Measurements from ENCODE around the gene ROPN1L. TPM values are rescaled to one million over a fixed set of nuclear protein-coding genes. Genes with fewer than 3 reads are reported as not detected.

The ROPN1L gene
- total and polyA plus RNA-seq, 7 experiments from 2014 or later: 0.32 to 2.6 (median 1.4) TPM

- H3K27ac Mint-ChIP-seq: no peak overlapping the region
- H3K4me3 Mint-ChIP-seq: no peak overlapping the region
- Histone ChIP-seq H3K4me1 (ENCODE audit: control insufficient read depth in 2 of 2, insufficient read depth in 2 of 2, low read length in 2 of 2) (no peaks in the 10 kb centered on the region), H3K36me3 (ENCODE audit: control insufficient read depth in 2 of 3, insufficient read depth in 3 of 3, low read length in 3 of 3) (no peaks in the 10 kb centered on the region), H3K4me3 (ENCODE audit: low read length) (no peak overlapping the region), H3K9me3 (ENCODE audit: control insufficient read depth in 2 of 3, low read length in 3 of 3) (no peaks in the 10 kb centered on the region), H3K27me3 (ENCODE audit: control insufficient read depth in 2 of 2, insufficient read depth in 2 of 2, low read length in 2 of 2) (no peaks in the 10 kb centered on the region), H3K27ac (ENCODE audit: low read depth, low read length) (no peak overlapping the region)
- intact Hi-C loops (cut with micrococcal nuclease): loop anchor here (5.0 to 10.0 kb wide), 3 partner anchors 408 to 910 kb away; no protein-coding TSS in a partner anchor
- no peak for ATAC-seq
- no peaks in the 10 kb centered on the region for H3K27me3 Mint-ChIP-seq
- DNase-seq: no peak
- peaks cover 0 to 3% (median 0%) of the 10 kb centered on the region in 5 donors for H3K36me3 Mint-ChIP-seq
- no peaks in the 10 kb centered on the region for H3K9me3 Mint-ChIP-seq
- CTCF ChIA-PET: interaction anchor here (7.0 kb wide), 1 partner anchor 172 kb away, joined by 68 read pairs; no protein-coding TSS in a partner anchor
- POLR2A ChIA-PET: no interaction called here
- peaks cover 6 to 16% (median 10%) of the 10 kb centered on the region in 7 donors for H3K4me1 Mint-ChIP-seq
These were observed 13.1 kb downstream of the ROPN1L start for GRCh38 chr5:10454591-10455276.

GRCh38 chr5:10455277-10455670 lies 13.6 kb downstream of the ROPN1L start:
- POLR2A ChIA-PET: no interaction called here
- Mint-ChIP-seq H3K9me3 (no peaks in the 10 kb centered on the region), H3K36me3 (peaks cover 0 to 3% (median 0%) of the 10 kb centered on the region in 5 donors), H3K27me3 (no peaks in the 10 kb centered on the region), H3K4me3 (no peak overlapping the region), H3K4me1 (peaks cover 5 to 16% (median 10%) of the 10 kb centered on the region in 7 donors), H3K27ac (no peak overlapping the region)
- Histone ChIP-seq H3K36me3 (ENCODE audit: control insufficient read depth in 2 of 3, insufficient read depth in 3 of 3, low read length in 3 of 3) (no peaks in the 10 kb centered on the region), H3K4me3 (ENCODE audit: low read length) (no peak overlapping the region), H3K27me3 (ENCODE audit: control insufficient read depth in 2 of 2, insufficient read depth in 2 of 2, low read length in 2 of 2) (no peaks in the 10 kb centered on the region), H3K27ac (ENCODE audit: low read depth, low read length) (no peak overlapping the region), H3K9me3 (ENCODE audit: control insufficient read depth in 2 of 3, low read length in 3 of 3) (no peaks in the 10 kb centered on the region), H3K4me1 (ENCODE audit: control insufficient read depth in 2 of 2, insufficient read depth in 2 of 2, low read length in 2 of 2) (no peaks in the 10 kb centered on the region)
- ATAC-seq (no peak), DNase-seq (no peak)
- intact Hi-C loops (cut with micrococcal nuclease): loop anchor here in 1 of 2 donors (10.0 kb wide), 1 partner anchor 910 kb away; no protein-coding TSS in a partner anchor
- CTCF ChIA-PET: interaction anchor here (7.0 kb wide), 1 partner anchor 171 kb away, joined by 68 read pairs; no protein-coding TSS in a partner anchor

- intact Hi-C loops (cut with micrococcal nuclease): loop anchor here in 1 of 2 donors (10.0 kb wide), 1 partner anchor 908 kb away; no protein-coding TSS in a partner anchor
- ChIA-PET CTCF (interaction anchor here (0.6 to 7.0 kb wide), 2 partner anchors 170 to 192 kb away, joined by 3 to 68 read pairs; no protein-coding TSS in a partner anchor), POLR2A (no interaction called here)
- ATAC-seq (no peak), DNase-seq (no peak)
- no peaks in the 10 kb centered on the region for H3K9me3 Mint-ChIP-seq
- H3K4me1 Mint-ChIP-seq: peaks cover 4 to 11% (median 9%) of the 10 kb centered on the region in 7 donors
- Histone ChIP-seq H3K36me3 (ENCODE audit: control insufficient read depth in 2 of 3, insufficient read depth in 3 of 3, low read length in 3 of 3) (no peaks in the 10 kb centered on the region), H3K27ac (ENCODE audit: low read depth, low read length) (no peak overlapping the region), H3K4me3 (ENCODE audit: low read length) (no peak overlapping the region), H3K4me1 (ENCODE audit: control insufficient read depth in 2 of 2, insufficient read depth in 2 of 2, low read length in 2 of 2) (no peaks in the 10 kb centered on the region), H3K9me3 (ENCODE audit: control insufficient read depth in 2 of 3, low read length in 3 of 3) (no peaks in the 10 kb centered on the region), H3K27me3 (ENCODE audit: control insufficient read depth in 2 of 2, insufficient read depth in 2 of 2, low read length in 2 of 2) (no peaks in the 10 kb centered on the region)
- H3K36me3 Mint-ChIP-seq: peaks cover 0 to 7% (median 3%) of the 10 kb centered on the region in 5 donors
- H3K4me3 Mint-ChIP-seq: no peak overlapping the region
- H3K27me3 Mint-ChIP-seq: no peaks in the 10 kb centered on the region
- H3K27ac Mint-ChIP-seq: peak overlapping the region in 1 of 9 donors; percentile 21
These were observed 15.1 kb downstream of the ROPN1L start for GRCh38 chr5:10456583-10457420.

- no peak for ATAC-seq
- Mint-ChIP-seq H3K27ac (no peak overlapping the region), H3K9me3 (no peaks in the 10 kb centered on the region), H3K4me3 (no peak overlapping the region), H3K36me3 (peaks cover 0 to 14% (median 4%) of the 10 kb centered on the region in 5 donors), H3K27me3 (no peaks in the 10 kb centered on the region), H3K4me1 (peaks cover 0 to 6% (median 5%) of the 10 kb centered on the region in 7 donors)
- no peaks in the 10 kb centered on the region for H3K27me3 ChIP-seq (ENCODE audit: control insufficient read depth in 2 of 2, insufficient read depth in 2 of 2, low read length in 2 of 2)
- H3K36me3 ChIP-seq (ENCODE audit: control insufficient read depth in 2 of 3, insufficient read depth in 3 of 3, low read length in 3 of 3): no peaks in the 10 kb centered on the region
- H3K4me3 ChIP-seq (ENCODE audit: low read length): no peak overlapping the region
- intact Hi-C loops (cut with micrococcal nuclease): loop anchor here in 1 of 2 donors (10.0 kb wide), 1 partner anchor 907 kb away; no protein-coding TSS in a partner anchor
- DNase-seq: no peak
- H3K4me1 ChIP-seq (ENCODE audit: control insufficient read depth in 2 of 2, insufficient read depth in 2 of 2, low read length in 2 of 2): no peaks in the 10 kb centered on the region
- no peaks in the 10 kb centered on the region for H3K9me3 ChIP-seq (ENCODE audit: control insufficient read depth in 2 of 3, low read length in 3 of 3)
- ChIA-PET CTCF (interaction anchor here (0.6 kb wide), 1 partner anchor 42 kb away, joined by 3 read pairs; no protein-coding TSS in a partner anchor), POLR2A (no interaction called here)
- no peak overlapping the region for H3K27ac ChIP-seq (ENCODE audit: low read depth, low read length)
These were observed 16.2 kb downstream of the ROPN1L start for GRCh38 chr5:10457682-10458574.

GRCh38 chr5:10459080-10460055 lies 17.7 kb downstream of the ROPN1L start:
- no peak overlapping the region for H3K4me3 Mint-ChIP-seq
- ChIA-PET POLR2A (no interaction called here), CTCF (interaction anchor here (0.7 to 1.1 kb wide), 3 partner anchors 9 to 398 kb away, joined by 3 read pairs; no protein-coding TSS in a partner anchor)

More at GRCh38 chr5:10459080-10460055, 17.7 kb downstream of the ROPN1L start:
- H3K27ac ChIP-seq (ENCODE audit: low read depth, low read length): no peak overlapping the region
- Mint-ChIP-seq H3K27me3 (peaks cover 0 to 6% (median 0%) of the 10 kb centered on the region in 5 donors), H3K4me1 (peaks cover 0 to 10% (median 4%) of the 10 kb centered on the region in 7 donors), H3K36me3 (peaks cover 0 to 19% (median 11%) of the 10 kb centered on the region in 5 donors), H3K9me3 (no peaks in the 10 kb centered on the region), H3K27ac (no peak overlapping the region)
- H3K4me3 ChIP-seq (ENCODE audit: low read length): no peak overlapping the region
- H3K36me3 ChIP-seq (ENCODE audit: control insufficient read depth in 2 of 3, insufficient read depth in 3 of 3, low read length in 3 of 3): no peaks in the 10 kb centered on the region
- H3K4me1 ChIP-seq (ENCODE audit: control insufficient read depth in 2 of 2, insufficient read depth in 2 of 2, low read length in 2 of 2): no peaks in the 10 kb centered on the region
- DNase-seq (no peak), ATAC-seq (no peak)
- no peaks in the 10 kb centered on the region for H3K9me3 ChIP-seq (ENCODE audit: control insufficient read depth in 2 of 3, low read length in 3 of 3)
- no peaks in the 10 kb centered on the region for H3K27me3 ChIP-seq (ENCODE audit: control insufficient read depth in 2 of 2, insufficient read depth in 2 of 2, low read length in 2 of 2)
- intact Hi-C loops (cut with micrococcal nuclease): loop anchor here in 1 of 2 donors (10.0 kb wide), 1 partner anchor 905 kb away; no protein-coding TSS in a partner anchor
